HEK293T (cell line): Measurements from ENCODE around the gene MAP1LC3A.

Experiments used
- CTCF ChIA-PET: fragments of 350-600 bp; formaldehyde crosslinking; extraction: SDS; loops from one replicate; lab custom pipeline; 2021; ENCODE audit warnings: antibody characterized with exemption, inconsistent platforms; lab: Yijun Ruan, JAX
- POLR2A ChIA-PET: fragments of 350-600 bp; formaldehyde crosslinking; extraction: SDS; loops from one replicate; lab custom pipeline; 2020; ENCODE audit warnings: antibody characterized with exemption, inconsistent platforms; lab: Yijun Ruan, JAX
- DNase-seq: peaks from one replicate; pipeline ENCODE4 v3.0.0; 2012; ENCODE audit warnings: mixed read lengths; ENCODE audit errors: extremely low spot score
- ARNT ChIP-seq: fragments of 450-650 bp; IDR thresholded peaks from 2 replicates; pipeline ENCODE4 v1.6.1; 2017; ENCODE audit warnings: mild to moderate bottlenecking
- BHLHE40 ChIP-seq: fragments of 450-650 bp; IDR thresholded peaks from 2 replicates; pipeline ENCODE4 v1.6.1; 2016; ENCODE audit warnings: mild to moderate bottlenecking, moderate library complexity, borderline replicate concordance
- CTBP1 ChIP-seq: fragments of 450-650 bp; IDR thresholded peaks from 2 replicates; pipeline ENCODE4 v1.6.1; 2016; ENCODE audit warnings: borderline replicate concordance
- ELF4 ChIP-seq: fragments of 450-650 bp; IDR thresholded peaks from 2 replicates; pipeline ENCODE4 v1.6.1; 2017; ENCODE audit warnings: antibody characterized with exemption
- FOXA1 ChIP-seq: fragments of 450-650 bp; IDR thresholded peaks from 2 replicates; pipeline ENCODE4 v1.6.1; 2016; ENCODE audit warnings: mild to moderate bottlenecking
- FOXK2 ChIP-seq: fragments of 450-650 bp; IDR thresholded peaks from 2 replicates; pipeline ENCODE4 v1.6.1; 2016; ENCODE audit warnings: mild to moderate bottlenecking
- FOXM1 ChIP-seq: fragments of 450-650 bp; IDR thresholded peaks from 2 replicates; pipeline ENCODE4 v1.6.1; 2017; ENCODE audit warnings: mild to moderate bottlenecking, borderline replicate concordance
- HDGF ChIP-seq: fragments of 450-650 bp; IDR thresholded peaks from 2 replicates; pipeline ENCODE4 v1.6.1; 2017; ENCODE audit warnings: antibody characterized with exemption, borderline replicate concordance
- L3MBTL2 ChIP-seq: fragments of 450-650 bp; conservative IDR thresholded peaks from 2 replicates; pipeline ENCODE4 v1.6.1; 2016; ENCODE audit warnings: mild to moderate bottlenecking
- LEF1 ChIP-seq: fragments of 450-650 bp; IDR thresholded peaks from 2 replicates; pipeline ENCODE4 v1.6.1; 2017; ENCODE audit warnings: mild to moderate bottlenecking, borderline replicate concordance
- NFRKB ChIP-seq: fragments of 450-650 bp; IDR thresholded peaks from 2 replicates; pipeline ENCODE4 v1.6.1; 2016; ENCODE audit warnings: mild to moderate bottlenecking, moderate library complexity
- SP1 ChIP-seq: fragments of 450-650 bp; IDR thresholded peaks from 2 replicates; pipeline ENCODE4 v1.6.1; 2017
- SUZ12 ChIP-seq: fragments of 450-650 bp; IDR thresholded peaks from 2 replicates; pipeline ENCODE4 v1.6.1; 2016; ENCODE audit warnings: mild to moderate bottlenecking
- TARDBP ChIP-seq: fragments of 450-650 bp; IDR thresholded peaks from 2 replicates; pipeline ENCODE4 v1.6.1; 2016
- ZNF384 ChIP-seq: fragments of 450-650 bp; IDR thresholded peaks from 2 replicates; pipeline ENCODE4 v1.6.1; 2016
- TF ChIP-seq, protein P1 (sequence below): fragments of 450-650 bp; IDR thresholded peaks from 2 replicates; pipeline ENCODE4 v1.6.1; 2016

The MAP1LC3A gene

DNA sequence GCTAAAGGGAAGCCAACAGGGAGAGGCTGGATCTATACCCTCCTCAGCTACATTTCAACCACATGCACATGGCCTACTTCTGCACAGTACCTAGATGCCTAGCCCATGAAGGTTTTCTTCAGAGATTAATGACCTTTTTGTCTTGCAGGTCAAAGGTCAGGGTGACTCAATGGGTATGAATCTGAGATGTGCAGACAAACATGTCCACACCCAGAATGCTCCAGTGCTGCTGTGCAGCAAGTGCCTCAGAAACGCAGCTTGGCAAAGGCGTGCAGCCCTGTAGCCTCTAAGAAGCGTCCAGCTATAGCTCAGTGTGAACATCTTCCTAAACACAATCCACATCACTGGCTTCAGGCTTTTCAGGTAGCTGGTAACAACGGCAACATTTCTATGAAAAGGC lies 24.4 kb downstream of the MAP1LC3A start:
- TF ChIP-seq NFRKB (no peak), SUZ12 (no peak), BHLHE40 (no peak), CTBP1 (no peak), ZNF384 (no peak), ARNT (no peak), SP1 (no peak), ELF4 (no peak), HDGF (no peak)
- TF ChIP-seq, protein P1, sequence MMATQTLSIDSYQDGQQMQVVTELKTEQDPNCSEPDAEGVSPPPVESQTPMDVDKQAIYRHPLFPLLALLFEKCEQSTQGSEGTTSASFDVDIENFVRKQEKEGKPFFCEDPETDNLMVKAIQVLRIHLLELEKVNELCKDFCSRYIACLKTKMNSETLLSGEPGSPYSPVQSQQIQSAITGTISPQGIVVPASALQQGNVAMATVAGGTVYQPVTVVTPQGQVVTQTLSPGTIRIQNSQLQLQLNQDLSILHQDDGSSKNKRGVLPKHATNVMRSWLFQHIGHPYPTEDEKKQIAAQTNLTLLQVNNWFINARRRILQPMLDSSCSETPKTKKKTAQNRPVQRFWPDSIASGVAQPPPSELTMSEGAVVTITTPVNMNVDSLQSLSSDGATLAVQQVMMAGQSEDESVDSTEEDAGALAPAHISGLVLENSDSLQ, result no peak
- ChIA-PET CTCF (interaction anchor here (0.5 to 0.6 kb wide), 2 partner anchors 17 to 326 kb away, joined by 3 to 6 read pairs; no protein-coding TSS in a partner anchor), POLR2A (interaction anchor here (1.0 to 1.9 kb wide), 2 partner anchors 67 to 94 kb away, joined by 3 to 8 read pairs; partner anchors contain the start of genes DYNLRB1 and PIGU)
- DNase-seq, result no peak

DNA sequence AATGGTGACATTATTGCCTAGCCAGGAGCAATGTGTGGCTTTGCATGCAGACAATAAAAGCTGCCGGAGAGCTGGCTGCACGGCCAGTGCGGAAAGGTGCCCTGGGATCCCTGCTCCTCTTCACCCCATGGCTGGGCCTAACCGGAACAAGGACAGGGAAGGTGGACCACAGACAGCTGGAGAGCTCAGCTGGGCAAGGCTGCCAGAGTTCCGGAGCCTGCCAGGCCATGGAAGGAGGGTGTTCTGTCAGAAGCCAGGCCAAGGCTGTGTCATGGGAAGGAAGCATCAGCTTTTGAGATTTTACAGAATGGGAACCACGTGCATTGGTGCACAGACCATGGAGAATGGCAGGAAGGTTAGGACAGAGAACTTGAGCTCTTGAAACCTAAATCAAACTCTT lies 25.0 kb downstream of the MAP1LC3A start:
- TF ChIP-seq FOXM1, result no peak
- no peak for TF ChIP-seq NFRKB
- no peak for TF ChIP-seq ZNF384
- no peak for TF ChIP-seq BHLHE40
- no peak for TF ChIP-seq TARDBP
- no peak for TF ChIP-seq CTBP1
- TF ChIP-seq, protein P1, result no peak
- no peak for TF ChIP-seq SUZ12
- TF ChIP-seq FOXA1, result no peak
- TF ChIP-seq ELF4, result no peak
- no peak for TF ChIP-seq HDGF
- no peak for TF ChIP-seq FOXK2
- TF ChIP-seq L3MBTL2, result no peak
- no peak for TF ChIP-seq ARNT
- no peak for TF ChIP-seq SP1
- no peak for TF ChIP-seq LEF1
- DNase-seq, result no peak
- POLR2A ChIA-PET, result interaction anchor here (1.9 kb wide), 1 partner anchor 68 kb away, joined by 8 read pairs; the partner anchor contains the start of gene DYNLRB1
- CTCF ChIA-PET, result no interaction called here

DNA sequence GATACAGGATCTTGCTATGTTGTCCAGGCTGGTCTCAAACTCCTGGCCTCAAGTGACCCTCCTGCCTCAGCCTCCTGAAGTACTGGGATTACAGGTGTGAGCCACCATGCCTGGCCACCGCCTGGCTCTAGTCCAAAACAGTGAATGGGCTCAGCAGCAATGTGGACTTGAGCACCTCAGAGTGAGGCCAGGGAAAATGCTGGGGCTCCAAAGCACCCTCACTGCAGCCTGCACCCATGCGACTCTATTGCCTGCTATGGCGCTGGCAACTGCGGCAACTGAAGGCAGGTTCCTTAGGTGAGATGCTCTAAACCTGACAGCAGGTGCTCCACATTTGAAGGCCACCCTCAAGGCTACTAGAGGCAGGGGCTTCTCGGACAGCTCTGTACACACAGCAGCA lies 26.5 kb downstream of the MAP1LC3A start:
- ChIA-PET CTCF (no interaction called here), POLR2A (no interaction called here)
- no peak for TF ChIP-seq BHLHE40
- TF ChIP-seq, protein P1, result no peak
- TF ChIP-seq SUZ12, result no peak
- no peak for TF ChIP-seq NFRKB
- TF ChIP-seq SP1, result no peak
- TF ChIP-seq ARNT, result no peak
- no peak for TF ChIP-seq L3MBTL2
- TF ChIP-seq ELF4, result no peak
- no peak for TF ChIP-seq FOXM1
- no peak for TF ChIP-seq ZNF384
- no peak for TF ChIP-seq CTBP1
- TF ChIP-seq LEF1, result no peak
- TF ChIP-seq HDGF, result no peak
- no peak for TF ChIP-seq FOXK2
- no peak for TF ChIP-seq FOXA1
- TF ChIP-seq TARDBP, result no peak
- DNase-seq, result no peak

GRCh38 chr20:34586488-34587163 lies 28.1 kb downstream of the MAP1LC3A start:
- TF ChIP-seq ELF4 (no peak), FOXM1 (no peak), LEF1 (no peak), CTBP1 (no peak), L3MBTL2 (no peak), ZNF384 (no peak), BHLHE40 (no peak), ARNT (no peak), FOXA1 (no peak), SUZ12 (no peak), NFRKB (no peak), FOXK2 (no peak), SP1 (no peak)
- TF ChIP-seq, protein P1, result no peak
- ChIA-PET POLR2A (no interaction called here), CTCF (no interaction called here)
- DNase-seq, result no peak
